WTC11 (cell line): ENCODE measurements around the gene SNX30. TPM values are rescaled to one million over a fixed set of nuclear protein-coding genes. Genes with fewer than 3 reads are reported as not detected.

Experiments
- ATAC-seq: fragments of 200-7000 bp; cut with Tn5 transposase; 2 replicates; pipeline ENCODE4 v1.10.0; 2021; ENCODE audit warnings: mild to moderate bottlenecking, moderate library complexity
- CTCF ChIA-PET: fragments of 300-600 bp; sonication (Branson Sonifier 250); formaldehyde crosslinking; loops from one replicate; lab custom pipeline; 2021; ENCODE audit warnings: antibody characterized with exemption; lab: Charles Lee
- POLR2A ChIA-PET: fragments of 350-600 bp; sonication (Branson Sonifier 250); formaldehyde crosslinking; loops from one replicate; lab custom pipeline; 2021; ENCODE audit warnings: antibody characterized with exemption; lab: Charles Lee
- DNase-seq: peaks from one replicate; pipeline ENCODE4 v3.0.0; 2021; ENCODE audit warnings: low spot score
- H3K27ac Mint-ChIP-seq: 2 replicates; pipeline ENCODE4 v1.8.0; 2021; ENCODE audit warnings: mixed read lengths
- H3K27me3 Mint-ChIP-seq: 2 replicates; pipeline ENCODE4 v1.8.0; 2021; ENCODE audit warnings: low read depth, mild to moderate bottlenecking, moderate library complexity, mixed read lengths
- H3K36me3 Mint-ChIP-seq: 2 replicates; pipeline ENCODE4 v1.8.0; 2021; ENCODE audit warnings: mixed read lengths
- H3K4me1 Mint-ChIP-seq: 2 replicates; pipeline ENCODE4 v1.8.0; 2022; ENCODE audit warnings: mixed read lengths
- H3K4me3 Mint-ChIP-seq: 2 replicates; pipeline ENCODE4 v1.8.0; 2021; ENCODE audit warnings: mild to moderate bottlenecking, moderate library complexity, mixed read lengths
- H3K9me3 Mint-ChIP-seq: 2 replicates; pipeline ENCODE4 v1.8.0; 2021; ENCODE audit warnings: mixed read lengths
- CTCF ChIP-seq: fragments of 200-600 bp; IDR thresholded peaks from 2 replicates; pipeline ENCODE4 v1.8.0; 2022; ENCODE audit warnings: antibody characterized with exemption
- EMX1 ChIP-seq: fragments of 250-450 bp; sonication (Bioruptor Pico); IDR thresholded peaks from 2 replicates; pipeline ENCODE4 v1.8.0; 2021; ENCODE audit warnings: mild to moderate bottlenecking
- ETV6 ChIP-seq: sonication (generic); formaldehyde crosslinking; IDR thresholded peaks from 2 replicates; pipeline ENCODE4 v1.8.1; 2022; ENCODE audit warnings: mild to moderate bottlenecking, missing genetic modification reagents
- FOXP1 ChIP-seq: sonication (generic); formaldehyde crosslinking; IDR thresholded peaks from 2 replicates; pipeline ENCODE4 v1.8.0; 2022; ENCODE audit warnings: missing genetic modification reagents, mild to moderate bottlenecking, moderate library complexity, borderline replicate concordance
- GTF2I ChIP-seq: fragments of 250-450 bp; sonication (Bioruptor Pico); conservative IDR thresholded peaks from 2 replicates; pipeline ENCODE4 v1.4.0; 2021; ENCODE audit warnings: mild to moderate bottlenecking
- IRF1 ChIP-seq: sonication (generic); formaldehyde crosslinking; IDR thresholded peaks from 2 replicates; pipeline ENCODE4 v1.8.0; 2023; ENCODE audit warnings: missing genetic modification reagents
- JUN ChIP-seq: sonication (generic); formaldehyde crosslinking; IDR thresholded peaks from 2 replicates; pipeline ENCODE4 v1.8.0; 2023; ENCODE audit warnings: mild to moderate bottlenecking, missing genetic modification reagents
- MAX ChIP-seq: sonication (generic); formaldehyde crosslinking; IDR thresholded peaks from 2 replicates; pipeline ENCODE4 v1.8.0; 2022; ENCODE audit warnings: mild to moderate bottlenecking, missing genetic modification reagents
- MLX ChIP-seq: sonication (generic); formaldehyde crosslinking; IDR thresholded peaks from 2 replicates; pipeline ENCODE4 v1.8.1; 2023; ENCODE audit warnings: mild to moderate bottlenecking, missing genetic modification reagents, moderate library complexity
- NFATC4 ChIP-seq: fragments of 250-450 bp; sonication (Bioruptor Pico); IDR thresholded peaks from 2 replicates; pipeline ENCODE4 v1.9.0; 2021; ENCODE audit warnings: mild to moderate bottlenecking
- PREB ChIP-seq: sonication (generic); formaldehyde crosslinking; IDR thresholded peaks from 2 replicates; pipeline ENCODE4 v1.8.1; 2022; ENCODE audit warnings: mild to moderate bottlenecking, missing genetic modification reagents, moderate library complexity, borderline replicate concordance
- RELA ChIP-seq: sonication (generic); formaldehyde crosslinking; IDR thresholded peaks from 2 replicates; pipeline ENCODE4 v1.8.1; 2022; ENCODE audit warnings: missing genetic modification reagents, mild to moderate bottlenecking, borderline replicate concordance
- SOX15 ChIP-seq: fragments of 250-450 bp; sonication (Bioruptor Pico); IDR thresholded peaks from 2 replicates; pipeline ENCODE4 v1.9.0; 2021; ENCODE audit warnings: mild to moderate bottlenecking
- STAT6 ChIP-seq: sonication (generic); formaldehyde crosslinking; conservative IDR thresholded peaks from 2 replicates; pipeline ENCODE4 v1.8.1; 2023; ENCODE audit warnings: mild to moderate bottlenecking, low read depth, missing genetic modification reagents, moderate library complexity
- TP53 ChIP-seq: sonication (generic); formaldehyde crosslinking; IDR thresholded peaks from 2 replicates; pipeline ENCODE4 v1.8.1; 2023; ENCODE audit warnings: mild to moderate bottlenecking, missing genetic modification reagents
- ZBTB43 ChIP-seq: sonication (generic); formaldehyde crosslinking; IDR thresholded peaks from 2 replicates; pipeline ENCODE4 v1.8.1; 2023; ENCODE audit warnings: mild to moderate bottlenecking, missing genetic modification reagents
- ZNF138 ChIP-seq: sonication (generic); formaldehyde crosslinking; conservative IDR thresholded peaks from 2 replicates; pipeline ENCODE4 v1.8.1; 2022; ENCODE audit warnings: mild to moderate bottlenecking, moderate library complexity, missing genetic modification reagents
- ZNF219 ChIP-seq: sonication (generic); formaldehyde crosslinking; IDR thresholded peaks from 2 replicates; pipeline ENCODE4 v1.8.0; 2023; ENCODE audit warnings: missing genetic modification reagents, mild to moderate bottlenecking, borderline replicate concordance
- ZNF281 ChIP-seq: sonication (generic); formaldehyde crosslinking; IDR thresholded peaks from 2 replicates; pipeline ENCODE4 v1.8.0; 2023; ENCODE audit warnings: mild to moderate bottlenecking, missing genetic modification reagents
- ZNF425 ChIP-seq: fragments of 250-450 bp; sonication (Bioruptor Pico); conservative IDR thresholded peaks from 2 replicates; pipeline ENCODE4 v1.9.0; 2021; ENCODE audit warnings: mild to moderate bottlenecking
- total RNA-seq: library from RNA; stranded (reverse); gene quantifications from 3 replicates; pipeline ENCODE4 v1.2.3, GENCODE V29; 2021

Gene SNX30
- total RNA-seq, 1 experiment from 2014 or later, result 13.4 TPM

GRCh38 chr9:112905084-112905483 is 154.5 kb downstream of the SNX30 start (continued):
- no peak for TF ChIP-seq STAT6 (CRISPR knock-in tag)
- TF ChIP-seq, all 79 proteins: peak for 0

GRCh38 chr9:112911736-112912135 is 161.2 kb downstream of the SNX30 start:
- H3K27me3 Mint-ChIP-seq, result peaks cover 38% of the 10 kb centered on the region
- no peak overlapping the region for H3K27ac Mint-ChIP-seq
- ChIA-PET CTCF (no interaction called here), POLR2A (no interaction called here)
- H3K36me3 Mint-ChIP-seq, result 0 out of 2 replicates have a peak, but pooled peaks cover 2% of the 10 kb centered on the region
- no peaks in the 10 kb centered on the region for H3K4me1 Mint-ChIP-seq
- peaks cover 22% of the 10 kb centered on the region for H3K9me3 Mint-ChIP-seq
- ATAC-seq (no peak), DNase-seq (no peak)
- TF ChIP-seq ZNF281 (no peak), SOX15 (CRISPR knock-in tag) (no peak), EMX1 (CRISPR knock-in tag) (no peak), ZNF219 (CRISPR knock-in tag) (no peak), ZNF138 (CRISPR knock-in tag) (no peak), ETV6 (CRISPR knock-in tag) (no peak), JUN (CRISPR knock-in tag) (no peak), TP53 (CRISPR knock-in tag) (no peak), CTCF (no peak), NFATC4 (CRISPR knock-in tag) (no peak), RELA (CRISPR knock-in tag) (no peak), MLX (CRISPR knock-in tag) (no peak), MAX (CRISPR knock-in tag) (no peak), GTF2I (CRISPR knock-in tag) (no peak), ZBTB43 (CRISPR knock-in tag) (no peak), FOXP1 (no peak), ZNF425 (no peak), IRF1 (no peak), PREB (no peak)
- no peak overlapping the region for H3K4me3 Mint-ChIP-seq
